ENCODE data around the gene UNC5A. TPM values are rescaled to one million over a fixed set of nuclear protein-coding genes. Genes with fewer than 3 reads are reported as not detected.

The UNC5A gene
- total RNA-seq, 1 experiment from 2014 or later: 0.13 TPM

DNA sequence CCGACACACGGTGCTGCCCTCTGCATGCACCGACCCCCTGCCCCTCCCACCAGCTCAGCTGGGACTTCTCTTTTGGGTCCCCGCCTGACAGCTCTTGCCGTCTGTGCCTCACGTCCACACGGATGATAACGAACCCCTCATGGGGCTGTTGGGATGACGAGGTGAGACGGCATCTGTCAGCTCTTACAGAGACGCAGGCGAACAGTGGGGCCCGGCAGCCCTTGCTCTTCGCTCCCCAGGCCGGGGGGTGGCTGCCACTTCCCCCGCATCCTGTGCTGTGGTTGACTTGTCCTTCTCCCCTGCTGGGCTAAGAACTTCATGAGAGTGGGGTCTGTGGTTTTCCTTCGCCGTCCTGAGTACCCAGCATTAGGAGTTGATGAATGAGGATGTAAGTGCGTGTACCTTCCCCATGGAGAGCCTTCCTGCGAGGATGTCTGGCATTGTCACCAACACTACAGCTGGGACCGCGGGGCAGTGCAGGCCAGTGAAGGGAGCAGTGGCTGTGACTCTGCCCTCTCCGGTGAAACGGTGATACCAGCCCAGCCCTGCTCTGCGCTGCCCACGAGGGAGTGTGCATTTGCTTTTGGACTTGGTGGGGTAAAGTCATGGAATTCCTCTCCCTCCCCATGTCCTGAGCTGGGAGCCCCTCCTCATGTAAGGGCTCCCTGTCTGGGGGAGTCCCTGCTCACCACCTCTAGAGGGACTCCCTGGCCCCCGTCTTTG is 65.6 kb downstream of the UNC5A start:
- TF ChIP-seq SIN3A (IDR thresholded peaks at IDR 0.05; ENCODE audit: borderline replicate concordance, insufficient read depth, low read depth, low read length) (no peak), POLR2AphosphoS5 (IDR thresholded peaks at IDR 0.05; ENCODE audit: low read depth, low read length) (no peak), TCF7L2 (IDR thresholded peaks at IDR 0.05; ENCODE audit: low read depth, low read length) (no peak)
- TF ChIP-seq, protein P1, sequence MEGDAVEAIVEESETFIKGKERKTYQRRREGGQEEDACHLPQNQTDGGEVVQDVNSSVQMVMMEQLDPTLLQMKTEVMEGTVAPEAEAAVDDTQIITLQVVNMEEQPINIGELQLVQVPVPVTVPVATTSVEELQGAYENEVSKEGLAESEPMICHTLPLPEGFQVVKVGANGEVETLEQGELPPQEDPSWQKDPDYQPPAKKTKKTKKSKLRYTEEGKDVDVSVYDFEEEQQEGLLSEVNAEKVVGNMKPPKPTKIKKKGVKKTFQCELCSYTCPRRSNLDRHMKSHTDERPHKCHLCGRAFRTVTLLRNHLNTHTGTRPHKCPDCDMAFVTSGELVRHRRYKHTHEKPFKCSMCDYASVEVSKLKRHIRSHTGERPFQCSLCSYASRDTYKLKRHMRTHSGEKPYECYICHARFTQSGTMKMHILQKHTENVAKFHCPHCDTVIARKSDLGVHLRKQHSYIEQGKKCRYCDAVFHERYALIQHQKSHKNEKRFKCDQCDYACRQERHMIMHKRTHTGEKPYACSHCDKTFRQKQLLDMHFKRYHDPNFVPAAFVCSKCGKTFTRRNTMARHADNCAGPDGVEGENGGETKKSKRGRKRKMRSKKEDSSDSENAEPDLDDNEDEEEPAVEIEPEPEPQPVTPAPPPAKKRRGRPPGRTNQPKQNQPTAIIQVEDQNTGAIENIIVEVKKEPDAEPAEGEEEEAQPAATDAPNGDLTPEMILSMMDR (IDR thresholded peaks at IDR 0.05): no peak
- TF ChIP-seq, protein P2, sequence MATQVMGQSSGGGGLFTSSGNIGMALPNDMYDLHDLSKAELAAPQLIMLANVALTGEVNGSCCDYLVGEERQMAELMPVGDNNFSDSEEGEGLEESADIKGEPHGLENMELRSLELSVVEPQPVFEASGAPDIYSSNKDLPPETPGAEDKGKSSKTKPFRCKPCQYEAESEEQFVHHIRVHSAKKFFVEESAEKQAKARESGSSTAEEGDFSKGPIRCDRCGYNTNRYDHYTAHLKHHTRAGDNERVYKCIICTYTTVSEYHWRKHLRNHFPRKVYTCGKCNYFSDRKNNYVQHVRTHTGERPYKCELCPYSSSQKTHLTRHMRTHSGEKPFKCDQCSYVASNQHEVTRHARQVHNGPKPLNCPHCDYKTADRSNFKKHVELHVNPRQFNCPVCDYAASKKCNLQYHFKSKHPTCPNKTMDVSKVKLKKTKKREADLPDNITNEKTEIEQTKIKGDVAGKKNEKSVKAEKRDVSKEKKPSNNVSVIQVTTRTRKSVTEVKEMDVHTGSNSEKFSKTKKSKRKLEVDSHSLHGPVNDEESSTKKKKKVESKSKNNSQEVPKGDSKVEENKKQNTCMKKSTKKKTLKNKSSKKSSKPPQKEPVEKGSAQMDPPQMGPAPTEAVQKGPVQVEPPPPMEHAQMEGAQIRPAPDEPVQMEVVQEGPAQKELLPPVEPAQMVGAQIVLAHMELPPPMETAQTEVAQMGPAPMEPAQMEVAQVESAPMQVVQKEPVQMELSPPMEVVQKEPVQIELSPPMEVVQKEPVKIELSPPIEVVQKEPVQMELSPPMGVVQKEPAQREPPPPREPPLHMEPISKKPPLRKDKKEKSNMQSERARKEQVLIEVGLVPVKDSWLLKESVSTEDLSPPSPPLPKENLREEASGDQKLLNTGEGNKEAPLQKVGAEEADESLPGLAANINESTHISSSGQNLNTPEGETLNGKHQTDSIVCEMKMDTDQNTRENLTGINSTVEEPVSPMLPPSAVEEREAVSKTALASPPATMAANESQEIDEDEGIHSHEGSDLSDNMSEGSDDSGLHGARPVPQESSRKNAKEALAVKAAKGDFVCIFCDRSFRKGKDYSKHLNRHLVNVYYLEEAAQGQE (IDR thresholded peaks at IDR 0.05; ENCODE audit: insufficient read depth in 1 of 2, low read depth in 2 of 2, low read length in 1 of 2): no peak
- Histone ChIP-seq H3K27ac (ENCODE audit: low read length) (no peak overlapping the region), H3K4me3 (ENCODE audit: low read depth in 2 of 2, low read length in 2 of 2) (no peak overlapping the region), H3K4me1 (ENCODE audit: control insufficient read depth, insufficient read depth, low read length) (no peaks in the 10 kb centered on the region), H3K9me3 (ENCODE audit: control insufficient read depth, insufficient read depth, low read depth, low read length) (no peaks in the 10 kb centered on the region), H3K27me3 (ENCODE audit: control insufficient read depth, insufficient read depth, low read length) (no peaks in the 10 kb centered on the region), H3K36me3 (ENCODE audit: control insufficient read depth, insufficient read depth, low read length) (no peaks in the 10 kb centered on the region)
- ATAC-seq: 0 out of 2 replicates have a peak, but pooled peaks have one; percentile 23
- DNase-seq (ENCODE audit: low read depth, low spot score): no peak
- CTCF ChIA-PET: interaction anchor here (1.0 kb wide), 1 partner anchor 215 kb away, joined by 3 read pairs; no protein-coding TSS in a partner anchor
- intact Hi-C loops (cut with micrococcal nuclease; ENCODE audit: unreplicated experiment): no loop called here
- in situ Hi-C loops (cut with HindIII; ENCODE audit: low pct_unique_long_range_greater_than_20kb, low sequenced_read_pairs): no loop called here
- POLR2A ChIA-PET: no interaction called here
- BruUV-seq (replicated peaks): no TSS peak

DNA sequence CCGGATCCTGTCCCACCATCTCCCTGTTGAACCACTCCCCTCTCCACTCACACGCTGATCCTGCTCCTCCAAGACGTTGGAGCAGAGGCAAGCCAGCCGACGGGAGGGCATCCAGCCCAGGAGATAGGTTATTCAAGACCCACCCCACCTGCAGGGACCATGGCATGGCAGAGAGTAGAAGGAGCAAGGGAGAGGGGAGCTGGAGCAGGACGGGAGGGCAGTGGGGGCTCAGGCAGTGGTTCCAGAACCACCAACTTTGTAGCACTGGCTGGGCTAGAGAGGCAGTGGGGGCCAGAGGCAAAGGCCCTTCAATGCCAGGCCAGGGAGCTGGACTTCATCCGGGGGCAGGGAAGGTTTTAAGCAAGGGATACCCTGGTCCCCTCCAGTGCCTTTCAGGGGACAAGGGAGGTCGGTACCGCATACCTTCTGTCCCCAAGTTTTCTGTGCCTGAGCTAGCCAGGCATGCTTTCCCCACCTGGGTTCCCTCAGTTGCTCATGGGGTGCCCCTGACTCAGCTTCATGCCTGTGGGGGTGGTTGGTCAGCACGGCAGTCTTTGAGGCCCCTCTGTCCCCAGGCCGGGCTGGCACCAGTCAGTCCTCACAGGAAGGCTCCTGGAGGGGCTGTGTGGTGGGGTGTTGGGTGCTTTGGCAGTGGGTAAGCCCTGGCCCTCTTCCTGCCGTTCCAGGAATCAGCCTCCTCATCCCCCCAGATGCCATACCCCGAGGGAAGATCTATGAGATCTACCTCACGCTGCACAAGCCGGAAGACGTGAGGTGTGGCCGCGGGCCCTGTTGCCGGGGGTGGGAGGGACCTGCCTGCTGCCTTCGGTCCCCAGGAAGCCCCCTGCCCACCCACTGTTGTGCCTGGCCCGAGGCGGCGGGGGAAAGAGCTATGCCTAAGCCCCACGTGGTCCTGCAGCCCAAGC is 66.4 kb downstream of the UNC5A start:
- ChIA-PET POLR2A (no interaction called here), CTCF (no interaction called here)
- H3K27ac ChIP-seq (ENCODE audit: low read length): no peak overlapping the region
- intact Hi-C loops (cut with micrococcal nuclease; ENCODE audit: unreplicated experiment): no loop called here
- BruUV-seq (replicated peaks): no TSS peak
- no peaks in the 10 kb centered on the region for H3K36me3 ChIP-seq (ENCODE audit: control insufficient read depth, insufficient read depth, low read length)
- DNase-seq (ENCODE audit: low read depth, low spot score) (no peak), ATAC-seq (no peak)
- in situ Hi-C loops (cut with HindIII; ENCODE audit: low pct_unique_long_range_greater_than_20kb, low sequenced_read_pairs): no loop called here
- no peaks in the 10 kb centered on the region for H3K4me1 ChIP-seq (ENCODE audit: control insufficient read depth, insufficient read depth, low read length)
- TF ChIP-seq TCF7L2 (IDR thresholded peaks at IDR 0.05; ENCODE audit: low read depth, low read length) (no peak), POLR2AphosphoS5 (IDR thresholded peaks at IDR 0.05; ENCODE audit: low read depth, low read length) (no peak), SIN3A (IDR thresholded peaks at IDR 0.05; ENCODE audit: borderline replicate concordance, insufficient read depth, low read depth, low read length) (no peak)
- TF ChIP-seq, protein P2 (IDR thresholded peaks at IDR 0.05; ENCODE audit: insufficient read depth in 1 of 2, low read depth in 2 of 2, low read length in 1 of 2): no peak
- TF ChIP-seq, protein P1 (IDR thresholded peaks at IDR 0.05): no peak
- no peaks in the 10 kb centered on the region for H3K27me3 ChIP-seq (ENCODE audit: control insufficient read depth, insufficient read depth, low read length)
- no peak overlapping the region for H3K4me3 ChIP-seq (ENCODE audit: low read depth in 2 of 2, low read length in 2 of 2)
- no peaks in the 10 kb centered on the region for H3K9me3 ChIP-seq (ENCODE audit: control insufficient read depth, insufficient read depth, low read depth, low read length)
